H1 (cell line): Measurements from ENCODE around the gene LYPD6. TPM values are rescaled to one million over a fixed set of nuclear protein-coding genes. Genes with fewer than 3 reads are reported as not detected.

Experiments
- CTCF ChIA-PET: fragments of 300-600 bp; sonication (Branson Sonifier 250); formaldehyde crosslinking; loops from one replicate; lab custom pipeline; 2021; ENCODE audit not compliant: partially characterized antibody; lab: Charles Lee
- POLR2A ChIA-PET: fragments of 300-600 bp; sonication (Branson Sonifier 250); formaldehyde crosslinking; loops from one replicate; lab custom pipeline; 2021; ENCODE audit warnings: inconsistent platforms; ENCODE audit not compliant: partially characterized antibody; lab: Charles Lee
- DNase-seq, 2 experiments: peaks; one replicate each; pipeline versions ENCODE4 v3.0.0 to v3.0.0-alpha.2; 2010 to 2022; ENCODE audit warnings: low spot score in 2 of 2, low read depth in 1 of 2, mixed read lengths in 1 of 2
- FAIRE-seq: peaks from 2 replicates; lab custom pipeline; 2011; peaks lifted over from hg19 to GRCh38; lab: Jason Lieb, UNC
- H2AFZ ChIP-seq: 2 replicates; pipeline ENCODE4 v1.8.1; 2012; ENCODE audit warnings: low read length, inconsistent platforms
- H2AK5ac ChIP-seq: 2 replicates; pipeline ENCODE4 v1.6.1; 2013; ENCODE audit warnings: low read depth, low read length
- H2BK120ac ChIP-seq: replicated peaks from 2 replicates; pipeline ENCODE3; 2013; ENCODE audit warnings: low read depth, low read length, inconsistent platforms
- H2BK12ac ChIP-seq: 2 replicates; pipeline ENCODE4 v1.6.1; 2013; ENCODE audit warnings: low read depth, low read length
- H2BK15ac ChIP-seq: 2 replicates; pipeline ENCODE4 v1.6.1; 2013; ENCODE audit warnings: low read length
- H2BK20ac ChIP-seq: 2 replicates; pipeline ENCODE4 v1.6.1; 2013; ENCODE audit warnings: low read length
- H2BK5ac ChIP-seq: 2 replicates; pipeline ENCODE4 v1.6.1; 2013; ENCODE audit warnings: low read depth, low read length
- H3K14ac ChIP-seq: 2 replicates; pipeline ENCODE4 v1.6.1; 2013; ENCODE audit warnings: inconsistent platforms; ENCODE audit not compliant: insufficient read length
- H3K18ac ChIP-seq: 2 replicates; pipeline ENCODE4 v1.6.1; 2013; ENCODE audit warnings: low read length; ENCODE audit errors: extremely low read depth
- H3K23ac ChIP-seq: 2 replicates; pipeline ENCODE4 v1.6.1; 2013; ENCODE audit warnings: inconsistent platforms; ENCODE audit not compliant: insufficient read length
- H3K23me2 ChIP-seq: 2 replicates; pipeline ENCODE4 v1.6.1; 2013; ENCODE audit warnings: low read depth, low read length
- H3K27ac ChIP-seq: 2 replicates; pipeline ENCODE4 v1.6.1; 2011; ENCODE audit warnings: low read depth, low read length, inconsistent platforms
- H3K27me3 ChIP-seq, 4 experiments: replicated peaks in 1 of 4; 1 replicate in 1 of 4; 2 replicates in 3 of 4; pipeline versions ENCODE4 v1.6.1 to v1.8.1; 2011 to 2013; ENCODE audit warnings: low read length in 3 of 4, mild to moderate bottlenecking in 3 of 4, inconsistent platforms in 2 of 4, mixed read lengths in 2 of 4, moderate library complexity in 1 of 4; ENCODE audit not compliant: control insufficient read depth in 3 of 4, insufficient read depth in 3 of 4; ENCODE audit errors: extremely low read depth in 1 of 4
- H3K36me3 ChIP-seq, 4 experiments: 2 replicates each; pipeline versions ENCODE4 v1.6.1 to v1.8.1; 2011 to 2013; ENCODE audit warnings: mild to moderate bottlenecking in 4 of 4, low read length in 3 of 4, moderate library complexity in 2 of 4, control low read depth in 1 of 4, inconsistent platforms in 1 of 4; ENCODE audit not compliant: insufficient read depth in 4 of 4, control insufficient read depth in 2 of 4
- H3K4ac ChIP-seq: replicated peaks from 2 replicates; pipeline ENCODE3; 2013; ENCODE audit warnings: low read length, low read depth, mixed read lengths, inconsistent platforms; ENCODE audit not compliant: insufficient read length
- H3K4me1 ChIP-seq, 4 experiments: replicated peaks in 1 of 4; 1 replicate in 1 of 4; 2 replicates in 3 of 4; pipeline versions ENCODE4 v1.6.1 to v1.8.1; 2011 to 2013; ENCODE audit warnings: low read length in 3 of 4, inconsistent platforms in 2 of 4, mixed read lengths in 1 of 4; ENCODE audit not compliant: insufficient read depth in 4 of 4, control insufficient read depth in 3 of 4
- H3K4me2 ChIP-seq, 2 experiments: 2 replicates each; pipeline versions ENCODE4 v1.6.1 to v1.8.1; 2011 to 2013; ENCODE audit warnings: low read depth in 2 of 2, low read length in 2 of 2, control low read depth in 1 of 2, inconsistent platforms in 1 of 2, mild to moderate bottlenecking in 1 of 2; ENCODE audit not compliant: insufficient read depth in 1 of 2
- H3K4me3 ChIP-seq, 4 experiments: fragments of 200-600, 300-600 bp in 1 of 4; sonication (generic), shearing (Covaris generic), sonication (Bioruptor Twin) in 1 of 4; 2 replicates each; pipeline versions ENCODE4 v1.5.1 to v1.8.1; 2011 to 2016; ENCODE audit warnings: low read length in 4 of 4, low read depth in 3 of 4, control low read depth in 2 of 4, inconsistent platforms in 2 of 4, mild to moderate bottlenecking in 2 of 4, mixed read lengths in 1 of 4, moderate library complexity in 1 of 4; ENCODE audit not compliant: insufficient read depth in 2 of 4; ENCODE audit errors: extremely low read depth in 1 of 4
- H3K56ac ChIP-seq: replicated peaks from 2 replicates; pipeline ENCODE3; 2013; ENCODE audit warnings: low read depth, mild to moderate bottlenecking, mixed read lengths, low read length, inconsistent platforms; ENCODE audit not compliant: insufficient read length
- H3K79me1 ChIP-seq: 2 replicates; pipeline ENCODE4 v1.6.1; 2013; ENCODE audit warnings: low read depth, low read length, control low read depth
- H3K79me2 ChIP-seq, 2 experiments: 2 replicates each; pipeline versions ENCODE4 v1.6.1 to v1.8.1; 2012 to 2013; ENCODE audit warnings: low read length in 2 of 2, mild to moderate bottlenecking in 2 of 2, inconsistent platforms in 1 of 2; ENCODE audit not compliant: insufficient read depth in 2 of 2, control insufficient read depth in 1 of 2
- H3K9ac ChIP-seq, 4 experiments: replicated peaks in 1 of 4; 1 replicate in 1 of 4; 2 replicates in 3 of 4; pipeline versions ENCODE4 v1.6.1 to v1.8.1; 2011 to 2013; ENCODE audit warnings: low read depth in 3 of 4, low read length in 3 of 4, control low read depth in 2 of 4, mild to moderate bottlenecking in 2 of 4, moderate library complexity in 2 of 4, inconsistent platforms in 1 of 4; ENCODE audit errors: extremely low read depth in 1 of 4
- H3K9me3 ChIP-seq, 2 experiments: 2 replicates each; pipeline versions ENCODE4 v1.6.1 to v1.8.1; 2012 to 2013; ENCODE audit warnings: mild to moderate bottlenecking in 2 of 2, moderate library complexity in 2 of 2, control low read depth in 1 of 2, inconsistent platforms in 1 of 2, low read depth in 1 of 2, low read length in 1 of 2, mixed read lengths in 1 of 2; ENCODE audit not compliant: insufficient read depth in 2 of 2
- H4K20me1 ChIP-seq, 2 experiments: replicated peaks in 1 of 2; 2 replicates each; pipeline versions ENCODE3 to v1.8.1; 2011 to 2013; ENCODE audit warnings: inconsistent platforms in 2 of 2, low read length in 2 of 2, mild to moderate bottlenecking in 1 of 2; ENCODE audit not compliant: insufficient read depth in 2 of 2, control insufficient read depth in 1 of 2
- H4K5ac ChIP-seq: 2 replicates; pipeline ENCODE4 v1.6.1; 2013; ENCODE audit warnings: low read length, low read depth, mixed read lengths, inconsistent platforms; ENCODE audit not compliant: insufficient read length
- H4K8ac ChIP-seq: 2 replicates; pipeline ENCODE4 v1.8.0; 2013; ENCODE audit warnings: mild to moderate bottlenecking, moderate library complexity, low read length, inconsistent platforms; ENCODE audit not compliant: insufficient read depth; ENCODE audit errors: extremely low read depth
- H4K91ac ChIP-seq: replicated peaks from 2 replicates; pipeline ENCODE3; 2013; ENCODE audit warnings: low read length, mixed read lengths, inconsistent platforms; ENCODE audit not compliant: insufficient read length
- CEBPB ChIP-seq: IDR thresholded peaks from 2 replicates; pipeline ENCODE4 v1.6.1; 2012; ENCODE audit warnings: low read depth, low read length
- KDM1A ChIP-seq: fragments of 200-600, 300-600 bp; sonication (generic); IDR thresholded peaks from 2 replicates; pipeline ENCODE4 v1.7.1; 2016; ENCODE audit warnings: mild to moderate bottlenecking, low read length, borderline replicate concordance
- WGBS, 2 experiments: shearing (Covaris generic) in 1 of 2; methylation state at CpG; one replicate each; pipeline versions ENCODE4 v1.1.6 to v1.1.7; 2013 to 2015; ENCODE audit warnings: low lambda C conversion rate in 2 of 2, mixed read lengths in 2 of 2, inconsistent platforms in 1 of 2, low coverage in 1 of 2, missing lambda C conversion rate in 1 of 2; ENCODE audit not compliant: insufficient replicate concordance in 2 of 2, insufficient coverage in 1 of 2, insufficient read length in 1 of 2; ENCODE audit errors: extremely low coverage in 1 of 2, missing lambda C conversion rate in 1 of 2; 5-methylcytosine and 5-hydroxymethylcytosine counted together
- polyA plus RNA-seq, 7 experiments: library from polyadenylated mRNA; depleted of rRNA in 3 of 7; stranded (reverse) in 5 of 7; unstranded in 2 of 7; fragments of >200 nt in 5 of 7; fragments of 200-250 nt in 2 of 7; gene quantifications; 1 replicate in 5 of 7; 2 replicates in 1 of 7; 4 replicates in 1 of 7; pipeline versions ENCODE4 v1.2.1 to v1.2.3, GENCODE V29; 2011 to 2013; ENCODE audit warnings: missing spikeins in 2 of 7, mixed read lengths in 2 of 7
- total RNA-seq: library from RNA; stranded (reverse); fragmentation: NEBNext Ultra II Directional; extraction: Animal tissue kit (Norgen Biotek cat#: 25700); gene quantifications from 2 replicates; pipeline ENCODE4 v1.2.1, GENCODE V29; 2021

LYPD6 gene
- total and polyA plus RNA-seq, 2 of the 8 experiments (the other 6 are each of a cell fraction or from before 2014, with no cell fraction given) = 5.6 to 8.9 TPM

DNA sequence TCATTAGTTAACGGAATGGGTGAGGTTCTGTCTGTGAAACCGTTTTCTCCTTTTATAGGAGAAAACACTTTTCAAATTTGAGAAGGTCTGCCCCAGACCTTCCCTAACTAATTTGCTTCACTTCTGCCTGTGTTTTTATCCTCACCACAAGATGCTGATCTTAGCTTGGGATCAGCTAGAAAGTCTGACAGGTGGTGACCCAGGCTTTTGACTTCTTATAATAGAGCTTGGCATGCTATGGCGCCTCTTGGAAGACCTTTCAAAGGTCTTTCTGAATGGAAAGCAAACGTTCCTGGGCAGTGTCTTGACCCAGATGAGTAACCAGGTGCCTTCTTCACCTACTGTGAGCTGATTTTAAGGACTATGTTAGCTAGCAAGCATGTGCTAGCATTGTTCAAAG lies 91.4 kb downstream of the LYPD6 start:
- POLR2A ChIA-PET = no interaction called here
- no peak for TF ChIP-seq KDM1A
- TF ChIP-seq CEBPB = no peak

More for the DNA sequence above, 91.4 kb downstream of the LYPD6 start:
- Histone ChIP-seq H3K79me2 (no peaks in the 10 kb centered on the region), H3K23me2 (no peaks in the 10 kb centered on the region), H3K27me3 (no peaks in the 10 kb centered on the region), H4K5ac (no peak overlapping the region), H3K9ac (no peak overlapping the region), H4K91ac (no peak overlapping the region), H3K36me3 (no peaks in the 10 kb centered on the region), H2BK15ac (no peak overlapping the region), H3K27ac (no peak overlapping the region), H4K20me1 (no peaks in the 10 kb centered on the region), H3K56ac (no peak overlapping the region), H3K14ac (no peak overlapping the region), H3K23ac (no peak overlapping the region), H3K79me1 (no peaks in the 10 kb centered on the region), H3K18ac (no peak overlapping the region), H2BK12ac (no peak overlapping the region), H2BK20ac (no peak overlapping the region), H2AK5ac (no peak overlapping the region), H3K4me2 (no peak overlapping the region), H3K4ac (no peak overlapping the region), H4K8ac (no peak overlapping the region), H3K4me3 (no peak overlapping the region), H2BK5ac (no peak overlapping the region), H3K9me3 (no peaks in the 10 kb centered on the region), H3K4me1 (peaks cover 0 to 12% (median 4%) of the 10 kb centered on the region in 4 experiments; a peak in 5 of 7 replicates), H2AFZ (no peak overlapping the region), H2BK120ac (no peak overlapping the region)
- CTCF ChIA-PET = interaction anchor here (0.6 to 1.7 kb wide), 6 partner anchors 11 to 272 kb away, joined by 3 read pairs; no protein-coding TSS in a partner anchor
- FAIRE-seq = no peak
- WGBS, 2 experiments = 82% methylated on average over 4 of the region's 4 CpGs; no CpG with 5 or more reads in 1 of the 2 experiments
- DNase-seq = no peak
